ENCODE data around the gene EIF5.

EIF5 gene

DNA sequence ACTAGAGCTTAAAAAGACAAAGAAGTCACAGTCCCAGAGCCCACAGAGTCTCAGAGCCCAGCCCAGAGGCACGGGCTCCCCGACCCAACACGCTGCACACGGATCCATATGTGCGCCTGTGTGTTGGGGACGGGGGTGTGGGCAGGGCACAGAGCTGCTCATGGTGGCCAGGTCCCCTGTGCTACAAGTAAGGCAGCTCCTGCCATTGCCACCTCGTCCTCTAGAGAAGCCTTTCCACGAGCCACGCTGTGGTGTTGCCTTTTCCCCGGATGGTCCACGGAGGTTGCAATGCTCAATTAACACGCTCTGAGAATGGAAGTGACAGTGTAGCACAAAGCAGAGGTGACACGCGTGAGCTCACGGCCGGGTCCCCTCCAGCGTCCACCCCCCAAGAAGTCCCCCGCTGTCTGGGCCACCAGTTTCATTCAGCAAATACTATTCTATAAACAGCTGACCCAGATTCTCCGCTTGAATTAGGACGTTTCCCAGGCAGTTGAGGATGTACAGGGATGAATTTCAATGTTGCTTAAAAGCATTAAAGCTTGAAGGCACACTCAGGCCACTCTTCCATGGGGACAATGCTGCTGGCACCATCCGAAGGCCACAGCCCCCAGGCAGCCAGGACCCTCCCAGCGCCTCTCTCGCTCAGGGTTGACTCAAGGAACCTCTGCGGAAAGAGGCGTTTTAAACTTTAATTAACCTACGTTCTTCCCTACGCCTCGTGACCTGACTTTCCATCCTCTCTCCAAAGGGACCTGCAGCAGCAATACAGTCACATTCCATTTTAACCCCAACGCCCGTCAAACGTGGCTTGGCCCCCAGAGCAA, 22.7 kb upstream of the EIF5 start:
- no peak for DNase-seq

DNA sequence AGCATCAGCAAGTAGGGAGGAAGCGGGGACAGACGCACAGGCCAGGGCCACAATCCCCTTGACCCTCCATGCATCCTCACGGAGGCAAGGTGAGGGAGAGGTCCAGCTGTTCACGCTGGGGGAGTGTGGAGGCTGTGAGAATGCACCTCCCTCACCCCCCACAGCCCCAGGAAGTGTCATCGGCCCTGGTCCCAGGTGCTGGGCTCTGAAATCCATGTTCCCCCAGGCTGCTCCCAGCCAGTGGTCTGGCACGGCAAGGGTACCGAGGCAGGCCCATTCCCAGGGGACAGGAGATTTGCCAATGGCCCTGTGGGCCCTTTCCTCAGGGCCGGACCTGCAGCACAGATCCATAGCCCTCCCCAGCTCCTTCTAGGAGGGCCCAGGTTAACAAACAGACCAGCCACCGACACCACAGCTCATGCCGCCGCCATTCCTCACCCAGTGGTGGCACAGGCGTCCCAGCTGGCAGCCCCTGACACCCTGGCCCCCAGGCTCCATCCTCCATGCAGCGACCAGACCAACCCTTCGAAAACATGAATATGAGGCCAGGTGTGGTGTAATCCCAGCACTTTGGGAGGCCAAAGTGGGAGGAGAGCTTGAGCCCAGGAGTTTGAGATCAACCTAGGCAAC, 21.9 kb upstream of the EIF5 start:
- no peak for DNase-seq

DNA sequence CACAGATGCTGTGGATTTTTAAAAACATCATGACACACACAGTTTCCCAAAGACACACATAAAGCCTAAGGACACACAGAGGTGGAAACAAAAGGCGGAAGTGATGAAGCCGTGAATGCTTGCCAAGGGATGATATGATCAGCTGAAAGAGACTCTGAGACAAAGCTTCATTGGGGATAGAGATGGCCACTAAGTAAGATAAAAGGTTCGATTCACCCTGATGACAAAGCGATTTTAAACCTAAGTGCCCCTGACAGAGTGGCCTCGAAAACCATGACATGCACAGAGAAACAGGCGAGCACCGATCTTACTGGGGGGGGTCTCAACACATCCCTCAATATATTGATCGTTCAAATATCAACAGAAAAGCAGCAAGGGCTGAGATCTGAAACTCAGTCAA, 20.3 kb upstream of the EIF5 start:
- no peak for DNase-seq

- DNase-seq, result no peak
These were observed 19.4 kb upstream of the EIF5 start for GRCh38 chr14:103314496-103315277.

DNA sequence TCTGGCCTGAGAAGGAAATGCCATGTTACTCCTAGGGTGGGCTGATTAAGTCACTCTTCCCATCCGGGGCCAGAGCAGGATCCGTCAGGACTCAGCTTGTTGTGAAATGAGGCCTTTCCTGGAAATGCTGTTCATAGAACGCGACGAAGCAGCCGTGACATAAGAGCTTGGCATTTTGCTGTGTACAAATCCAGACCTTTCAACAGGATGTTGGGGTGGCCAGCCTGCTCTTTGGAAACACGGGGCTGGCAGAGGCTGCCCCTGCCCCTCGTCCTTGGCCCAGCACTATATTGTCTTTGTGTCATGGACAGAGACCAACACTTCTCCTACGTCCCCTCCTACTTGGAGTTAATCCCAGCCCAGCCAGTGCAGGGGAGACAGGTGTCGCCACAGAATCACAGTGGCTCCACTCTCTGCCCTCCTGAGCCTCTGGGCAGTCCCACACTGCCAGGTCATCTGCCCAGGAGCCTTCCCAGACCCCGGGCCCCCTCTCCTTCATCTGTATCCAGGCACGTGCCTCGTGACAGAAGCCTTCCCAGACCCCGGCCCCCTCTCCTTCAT, 18.6 kb upstream of the EIF5 start:
- DNase-seq, result no peak

DNA sequence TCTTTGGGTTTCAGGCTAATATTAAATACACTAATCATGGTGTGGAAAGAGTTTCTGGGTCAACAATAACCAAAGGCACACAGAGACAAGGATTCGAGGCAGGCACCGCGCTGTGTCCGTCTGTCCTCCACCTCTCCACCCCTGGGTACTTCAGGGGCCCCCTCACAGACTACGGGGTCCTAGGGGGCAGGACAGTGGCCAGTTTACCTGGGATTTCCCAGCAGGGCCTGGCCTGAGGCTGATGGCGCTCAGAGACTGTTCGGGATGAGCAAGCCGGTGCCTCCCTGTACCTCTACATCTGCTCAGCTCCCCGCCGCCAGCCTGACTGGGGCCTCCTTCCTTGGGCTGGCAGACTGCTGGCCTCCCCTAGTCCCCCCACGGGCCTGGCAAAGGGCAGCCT, 18.1 kb upstream of the EIF5 start:
- no peak for DNase-seq

- DNase-seq, result no peak
These were observed 17.3 kb upstream of the EIF5 start for GRCh38 chr14:103316721-103317121.

- DNase-seq, result no peak
These were observed 16.8 kb upstream of the EIF5 start for GRCh38 chr14:103317251-103317650.

- no peak for DNase-seq
These were observed 16.0 kb upstream of the EIF5 start for GRCh38 chr14:103317976-103318580.

- DNase-seq, result no peak
These were observed 15.2 kb upstream of the EIF5 start for GRCh38 chr14:103318750-103319419.

DNA sequence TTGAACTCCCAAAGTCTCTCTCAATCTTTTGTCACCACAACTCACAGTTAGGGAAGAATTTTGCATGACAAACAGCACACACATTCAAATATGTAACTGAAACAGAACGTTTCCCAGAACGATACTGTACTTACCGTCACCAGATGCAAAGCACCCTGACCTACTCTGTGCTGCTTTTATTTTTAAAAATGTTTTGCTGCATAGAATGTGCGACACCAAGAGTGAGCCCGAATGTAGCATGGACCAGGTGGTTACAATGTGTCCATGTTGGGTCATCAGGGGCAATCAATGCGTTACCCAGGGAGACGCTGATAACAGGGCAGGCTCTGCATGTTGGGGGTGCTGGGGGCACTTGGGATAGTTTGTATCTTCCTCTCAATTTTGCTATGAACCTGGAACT, 14.6 kb upstream of the EIF5 start:
- DNase-seq, result no peak

DNA sequence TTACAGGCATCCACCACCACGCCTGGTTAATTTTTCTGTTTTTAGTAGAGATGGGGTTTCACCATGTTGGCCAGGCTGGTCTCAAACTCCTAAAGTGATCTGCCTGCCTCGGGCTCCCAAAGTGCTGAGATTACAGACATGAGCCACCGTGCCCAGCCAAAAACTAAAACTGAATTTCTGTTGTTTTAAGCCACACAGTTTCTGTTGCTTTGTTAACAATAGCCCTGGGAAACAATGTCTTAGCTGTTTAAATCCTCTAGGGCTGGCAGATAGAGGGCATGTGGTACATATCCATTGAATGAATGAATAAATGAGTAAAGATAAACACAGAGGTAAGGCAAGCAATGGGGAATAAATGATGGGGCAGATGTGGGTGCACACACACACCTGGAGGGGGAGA, 8.0 kb upstream of the EIF5 start:
- DNase-seq, result no peak

GRCh38 chr14:103328941-103329340, 5.1 kb upstream of the EIF5 start:
- no peak for DNase-seq

DNA sequence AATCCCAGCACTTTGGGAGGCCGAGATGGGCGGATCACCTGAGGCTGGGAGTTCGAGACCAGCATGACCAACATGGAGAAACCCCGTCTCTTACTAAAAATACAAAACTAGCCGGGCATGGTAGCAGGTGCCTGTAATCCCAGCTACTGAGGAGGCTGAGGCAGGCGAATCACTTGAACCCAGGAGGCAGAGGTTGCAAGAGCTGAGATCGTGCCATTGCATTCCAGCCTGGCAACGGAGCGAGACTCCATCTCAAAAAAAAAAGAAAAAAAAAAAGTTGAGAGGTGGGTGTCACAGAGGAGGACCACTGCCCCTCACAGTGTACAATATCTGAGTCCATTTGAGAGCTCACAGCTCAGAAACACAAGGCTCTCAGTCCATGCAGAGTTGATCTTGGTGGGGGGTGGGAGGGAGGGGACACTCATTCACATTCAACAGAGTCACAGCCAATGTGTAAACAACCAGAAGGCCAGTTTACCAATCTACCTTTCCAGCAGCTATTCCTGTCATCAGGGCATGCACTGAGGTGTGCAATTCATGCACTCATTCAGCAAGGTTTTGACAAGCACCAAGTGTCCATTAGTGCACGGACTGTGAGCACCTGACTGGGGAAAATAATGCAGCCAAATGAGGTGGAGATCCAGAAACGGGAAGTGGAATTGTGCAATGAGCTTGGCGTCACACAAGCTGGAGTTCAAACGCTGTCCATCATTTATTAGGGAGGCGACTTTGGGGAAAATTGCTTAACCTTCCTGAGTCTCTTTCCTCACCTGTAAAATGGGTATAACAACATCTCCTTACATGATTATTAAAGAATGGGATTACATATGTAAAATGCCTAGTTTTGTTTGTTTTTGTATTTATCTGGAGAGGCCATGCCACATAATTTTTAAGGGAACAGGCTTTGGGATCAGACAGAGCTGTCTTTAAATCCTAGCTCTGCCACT, 4.4 kb upstream of the EIF5 start:
- no peak for DNase-seq

DNA sequence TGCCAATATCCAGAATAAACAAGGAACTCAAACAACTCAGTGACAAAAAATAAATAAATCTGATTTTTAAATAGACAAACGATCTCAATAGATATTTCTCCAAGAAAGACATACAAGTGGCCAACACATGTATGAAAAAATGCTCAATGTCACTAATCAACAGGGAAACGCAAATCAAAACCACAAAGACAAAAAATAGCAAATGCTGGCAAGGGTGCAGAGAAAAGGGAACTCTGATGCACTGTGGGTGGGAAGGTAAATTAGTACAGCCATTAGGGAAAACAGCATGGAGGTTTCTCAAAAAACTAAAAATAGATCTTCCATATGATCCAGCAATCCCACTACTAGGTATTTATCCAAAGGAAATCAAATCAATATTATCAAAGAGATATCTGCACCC, 3.5 kb upstream of the EIF5 start:
- DNase-seq, result no peak

GRCh38 chr14:103332143-103332919, 1.7 kb upstream of the EIF5 start:
- no peak for DNase-seq

DNA sequence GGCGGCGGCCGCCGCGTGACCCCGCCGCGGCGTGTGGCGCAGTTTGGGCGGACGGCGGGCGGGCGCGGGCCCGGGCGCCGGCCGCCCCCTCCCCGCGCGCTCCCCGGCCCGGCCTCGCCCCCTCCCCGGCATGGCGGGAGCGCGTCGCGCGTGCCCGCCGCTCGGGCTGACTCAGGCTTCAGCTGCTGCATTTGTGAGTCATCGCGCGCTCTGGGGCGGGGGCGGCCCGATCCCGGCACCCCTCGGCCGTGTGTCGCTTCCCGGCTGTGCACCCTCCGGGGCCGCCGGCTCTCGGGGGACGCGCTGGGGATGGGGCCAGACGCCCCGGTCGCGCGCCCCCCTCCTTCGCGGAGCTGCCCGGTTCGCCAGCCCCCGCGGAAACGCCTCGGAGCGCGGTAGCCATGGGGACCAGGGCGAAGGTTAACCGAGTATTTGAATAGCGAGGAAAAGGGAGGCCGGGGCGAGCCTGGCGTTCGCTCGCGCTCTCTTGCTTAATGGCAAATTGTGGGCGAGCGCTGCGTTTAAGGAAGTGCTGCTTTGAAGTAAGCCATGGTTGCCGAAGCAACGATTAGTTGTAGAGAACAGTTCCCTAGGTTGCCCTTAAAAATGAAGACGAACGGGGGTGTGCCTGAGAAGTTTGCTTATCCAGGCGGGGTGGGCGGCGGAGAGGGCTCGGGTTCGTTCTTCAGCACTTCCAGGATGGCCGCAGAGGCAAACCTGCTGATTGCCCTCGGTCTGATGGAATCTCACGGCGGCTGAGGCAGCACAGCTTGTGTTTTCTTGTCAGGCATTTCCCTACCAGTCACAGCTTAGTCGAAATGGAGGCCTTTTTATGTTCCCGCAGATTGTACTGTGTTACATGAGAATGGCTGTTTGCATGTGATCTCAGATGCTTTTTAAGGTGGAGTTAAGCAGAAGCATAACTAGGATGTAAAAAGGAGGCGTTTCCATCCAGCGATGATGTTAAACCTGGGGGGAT, 896 bp downstream of the EIF5 start:
- DNase-seq, result peak; percentile 43

DNA sequence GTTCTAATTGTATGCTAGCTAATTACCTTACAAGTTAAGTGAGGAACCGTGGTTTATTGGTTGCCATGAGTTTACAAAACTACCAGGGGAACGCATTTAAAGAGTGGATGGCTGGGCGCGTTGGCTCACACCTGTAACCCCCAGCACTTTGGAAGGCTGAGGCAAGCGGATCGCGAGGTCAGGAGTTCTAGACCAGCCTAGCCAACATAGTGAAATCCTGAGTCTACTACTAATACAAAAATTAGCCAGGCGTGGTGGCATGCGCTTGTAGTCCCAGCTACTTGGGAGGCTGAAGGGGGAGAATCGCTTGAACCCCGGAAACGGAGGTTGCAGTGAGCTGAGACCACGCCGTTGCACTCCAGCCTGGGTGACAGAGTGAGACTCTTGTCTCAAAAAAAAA, 2.2 kb downstream of the EIF5 start:
- DNase-seq, result no peak

- no peak for DNase-seq
These were observed 3.8 kb downstream of the EIF5 start for GRCh38 chr14:103337794-103338193.
